ENCODE data around the gene LYRM4.

DNA sequence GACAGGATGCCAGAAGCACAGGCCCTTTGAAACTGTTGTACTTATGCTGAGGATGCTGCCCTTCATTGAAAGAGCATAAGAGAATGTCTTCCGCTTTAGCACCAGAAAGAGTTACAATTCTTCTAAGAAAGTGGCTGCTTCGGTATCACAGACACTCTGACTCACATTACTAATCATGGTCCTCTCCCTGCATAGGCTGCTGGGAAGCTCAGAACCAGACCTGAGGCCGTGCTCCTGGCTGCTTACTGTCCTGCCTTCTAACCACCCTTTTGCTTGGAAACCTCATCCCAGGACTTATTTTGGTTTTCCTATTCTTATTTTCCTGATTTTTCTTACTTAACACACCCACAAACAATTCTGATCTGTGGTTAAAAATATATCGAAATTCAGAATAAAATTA lies 22.9 kb downstream of the LYRM4 start:
- TF ChIP-seq, protein P1, sequence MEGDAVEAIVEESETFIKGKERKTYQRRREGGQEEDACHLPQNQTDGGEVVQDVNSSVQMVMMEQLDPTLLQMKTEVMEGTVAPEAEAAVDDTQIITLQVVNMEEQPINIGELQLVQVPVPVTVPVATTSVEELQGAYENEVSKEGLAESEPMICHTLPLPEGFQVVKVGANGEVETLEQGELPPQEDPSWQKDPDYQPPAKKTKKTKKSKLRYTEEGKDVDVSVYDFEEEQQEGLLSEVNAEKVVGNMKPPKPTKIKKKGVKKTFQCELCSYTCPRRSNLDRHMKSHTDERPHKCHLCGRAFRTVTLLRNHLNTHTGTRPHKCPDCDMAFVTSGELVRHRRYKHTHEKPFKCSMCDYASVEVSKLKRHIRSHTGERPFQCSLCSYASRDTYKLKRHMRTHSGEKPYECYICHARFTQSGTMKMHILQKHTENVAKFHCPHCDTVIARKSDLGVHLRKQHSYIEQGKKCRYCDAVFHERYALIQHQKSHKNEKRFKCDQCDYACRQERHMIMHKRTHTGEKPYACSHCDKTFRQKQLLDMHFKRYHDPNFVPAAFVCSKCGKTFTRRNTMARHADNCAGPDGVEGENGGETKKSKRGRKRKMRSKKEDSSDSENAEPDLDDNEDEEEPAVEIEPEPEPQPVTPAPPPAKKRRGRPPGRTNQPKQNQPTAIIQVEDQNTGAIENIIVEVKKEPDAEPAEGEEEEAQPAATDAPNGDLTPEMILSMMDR (IDR thresholded peaks at IDR 0.05; ENCODE audit: insufficient read depth, low read length, poor library complexity, severe bottlenecking) = no peak
- no peak for TF ChIP-seq EZH2phosphoT487 (conservative IDR thresholded peaks at IDR 0.05; ENCODE audit: low read length)

Data from SU-DHL-6 (cell line).